Naive thymus-derived CD4-positive, alpha-beta T cell (primary cell): Measurements from ENCODE around the gene NAPG. TPM values are rescaled to one million over a fixed set of nuclear protein-coding genes. Genes with fewer than 3 reads are reported as not detected.

Experiments used
- ATAC-seq: fragments of 150-1000 bp; cut with Tn5 transposase; 2 replicates; pipeline ENCODE4 v1.10.0; 2021; ENCODE audit warnings: mild to moderate bottlenecking, moderate library complexity
- CTCF ChIA-PET: fragments of 350-600 bp; sonication (Branson Sonifier 250); formaldehyde crosslinking; loops from one replicate; lab custom pipeline; 2021; ENCODE audit warnings: antibody characterized with exemption; lab: Charles Lee
- POLR2A ChIA-PET: fragments of 350-600 bp; sonication (Branson Sonifier 250); formaldehyde crosslinking; loops from one replicate; lab custom pipeline; 2021; ENCODE audit warnings: antibody characterized with exemption, inconsistent platforms; lab: Charles Lee
- DNase-seq, 9 donors: peaks; one replicate each; pipeline versions ENCODE4 v3.0.0 to v3.0.0-alpha.2; 2020 to 2022; ENCODE audit warnings: mixed read lengths in 1 of 9
- H3K27ac ChIP-seq: one replicate; pipeline ENCODE4 v1.7.0; 2013; ENCODE audit warnings: mild to moderate bottlenecking, low read depth, low read length, moderate library complexity
- H3K27me3 ChIP-seq, 2 donors: one replicate each; pipeline ENCODE4 v1.7.0; 2013; ENCODE audit warnings: low read length in 2 of 2, mild to moderate bottlenecking in 2 of 2, moderate library complexity in 2 of 2; ENCODE audit not compliant: control insufficient read depth in 2 of 2, insufficient read depth in 2 of 2
- H3K36me3 ChIP-seq, 3 experiments: 1 replicate in 2 of 3; 2 replicates in 1 of 3; pipeline ENCODE4 v1.7.0; 2013; ENCODE audit warnings: low read length in 3 of 3, mild to moderate bottlenecking in 3 of 3, moderate library complexity in 1 of 3; ENCODE audit not compliant: insufficient read depth in 3 of 3, control insufficient read depth in 2 of 3
- H3K4me1 ChIP-seq, 2 donors: one replicate each; pipeline ENCODE4 v1.7.0; 2013; ENCODE audit warnings: low read length in 2 of 2, mild to moderate bottlenecking in 2 of 2, moderate library complexity in 1 of 2; ENCODE audit not compliant: control insufficient read depth in 2 of 2, insufficient read depth in 2 of 2
- H3K4me3 ChIP-seq: 2 replicates; pipeline ENCODE4 v1.7.0; 2013; ENCODE audit warnings: mild to moderate bottlenecking, low read length
- H3K9me3 ChIP-seq, 3 experiments: 1 replicate in 2 of 3; 2 replicates in 1 of 3; pipeline ENCODE4 v1.7.0; 2013; ENCODE audit warnings: low read length in 3 of 3; ENCODE audit not compliant: control insufficient read depth in 2 of 3
- H3K27ac Mint-ChIP-seq, 9 donors: one replicate each; pipeline ENCODE4 v1.8.0; 2020 to 2022; ENCODE audit warnings: mixed read lengths in 9 of 9, mild to moderate bottlenecking in 8 of 9, moderate library complexity in 5 of 9, inconsistent platforms in 2 of 9
- H3K27me3 Mint-ChIP-seq, 5 donors: one replicate each; pipeline ENCODE4 v1.8.0; 2021 to 2022; ENCODE audit warnings: mixed read lengths in 5 of 5, mild to moderate bottlenecking in 1 of 5
- H3K36me3 Mint-ChIP-seq, 5 donors: one replicate each; pipeline ENCODE4 v1.8.0; 2020 to 2022; ENCODE audit warnings: mixed read lengths in 5 of 5, mild to moderate bottlenecking in 3 of 5, inconsistent platforms in 1 of 5
- H3K4me1 Mint-ChIP-seq, 7 donors: one replicate each; pipeline ENCODE4 v1.8.0; 2020 to 2022; ENCODE audit warnings: mixed read lengths in 7 of 7, mild to moderate bottlenecking in 3 of 7, inconsistent platforms in 1 of 7
- H3K4me3 Mint-ChIP-seq, 10 donors: one replicate each; pipeline ENCODE4 v1.8.0; 2020 to 2022; ENCODE audit warnings: mild to moderate bottlenecking in 10 of 10, mixed read lengths in 10 of 10, moderate library complexity in 6 of 10, inconsistent platforms in 2 of 10
- H3K9me3 Mint-ChIP-seq, 11 donors: one replicate each; pipeline ENCODE4 v1.8.0; 2020 to 2022; ENCODE audit warnings: mixed read lengths in 11 of 11, mild to moderate bottlenecking in 4 of 11, inconsistent platforms in 1 of 11, moderate library complexity in 1 of 11
- intact Hi-C, 2 donors: fragments of 100-400 bp; cut with micrococcal nuclease; formaldehyde crosslinking; loops; one replicate each; pipeline ENCODE4 v1.15.1; 2023
- polyA plus RNA-seq, 2 donors: library from polyadenylated mRNA; unstranded; fragments of 300-500 nt; fragmentation: Illumina TruSeq; gene quantifications; one replicate each; pipeline ENCODE4 v1.2.3, GENCODE V29; 2021
- total RNA-seq, 6 experiments: library from RNA in 5 of 6; stranded (reverse) in 5 of 6; gene quantifications; 1 replicate in 5 of 6; 2 replicates in 1 of 6; pipeline ENCODE4 v1.2.3 and lab custom pipeline; 2021 to 2026

The NAPG gene
- total and polyA plus RNA-seq, 7 experiments from 2014 or later = 10.2 to 35.7 (median 29.9) TPM

DNA sequence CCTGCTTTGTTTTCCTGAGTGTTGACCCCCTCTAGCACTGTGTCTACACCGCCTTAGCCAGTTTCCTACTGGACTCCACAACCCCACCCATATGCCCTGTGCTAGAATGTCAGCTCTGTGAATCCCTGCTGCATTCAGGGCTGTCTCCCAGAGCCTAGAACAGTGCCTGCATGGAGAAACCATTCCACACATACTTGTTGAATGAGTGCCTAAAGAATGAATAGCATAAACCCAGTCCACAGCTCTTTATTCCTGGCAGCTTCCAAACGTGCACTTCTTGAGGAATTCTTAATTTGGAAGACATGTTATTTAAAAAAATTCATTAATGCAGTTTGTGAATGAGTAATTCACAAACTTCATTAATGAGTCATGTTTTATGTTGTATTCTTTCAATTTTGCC lies 6.5 kb upstream of the NAPG start:
- POLR2A ChIA-PET = no interaction called here
- Mint-ChIP-seq H3K27me3 (peaks cover 25 to 51% (median 30%) of the 10 kb centered on the region in 5 donors), H3K27ac (no peak overlapping the region), H3K4me1 (peaks cover 1 to 11% (median 5%) of the 10 kb centered on the region in 7 donors), H3K9me3 (peaks cover 0 to 4% (median 0%) of the 10 kb centered on the region in 11 donors), H3K4me3 (no peak overlapping the region), H3K36me3 (no peaks in the 10 kb centered on the region)
- peaks cover 0 to 3% of the 10 kb centered on the region in 2 donors for H3K27me3 ChIP-seq
- no peak overlapping the region for H3K4me3 ChIP-seq
- H3K9me3 ChIP-seq = no peaks in the 10 kb centered on the region
- intact Hi-C loops = no loop called here
- CTCF ChIA-PET = interaction anchor here (4.0 kb wide), 1 partner anchor 548 kb away, joined by 25 read pairs; no protein-coding TSS in a partner anchor
- H3K36me3 ChIP-seq = no peaks in the 10 kb centered on the region
- no peak overlapping the region for H3K27ac ChIP-seq
- no peaks in the 10 kb centered on the region for H3K4me1 ChIP-seq
- DNase-seq = no peak
- peak; percentile 18 for ATAC-seq

DNA sequence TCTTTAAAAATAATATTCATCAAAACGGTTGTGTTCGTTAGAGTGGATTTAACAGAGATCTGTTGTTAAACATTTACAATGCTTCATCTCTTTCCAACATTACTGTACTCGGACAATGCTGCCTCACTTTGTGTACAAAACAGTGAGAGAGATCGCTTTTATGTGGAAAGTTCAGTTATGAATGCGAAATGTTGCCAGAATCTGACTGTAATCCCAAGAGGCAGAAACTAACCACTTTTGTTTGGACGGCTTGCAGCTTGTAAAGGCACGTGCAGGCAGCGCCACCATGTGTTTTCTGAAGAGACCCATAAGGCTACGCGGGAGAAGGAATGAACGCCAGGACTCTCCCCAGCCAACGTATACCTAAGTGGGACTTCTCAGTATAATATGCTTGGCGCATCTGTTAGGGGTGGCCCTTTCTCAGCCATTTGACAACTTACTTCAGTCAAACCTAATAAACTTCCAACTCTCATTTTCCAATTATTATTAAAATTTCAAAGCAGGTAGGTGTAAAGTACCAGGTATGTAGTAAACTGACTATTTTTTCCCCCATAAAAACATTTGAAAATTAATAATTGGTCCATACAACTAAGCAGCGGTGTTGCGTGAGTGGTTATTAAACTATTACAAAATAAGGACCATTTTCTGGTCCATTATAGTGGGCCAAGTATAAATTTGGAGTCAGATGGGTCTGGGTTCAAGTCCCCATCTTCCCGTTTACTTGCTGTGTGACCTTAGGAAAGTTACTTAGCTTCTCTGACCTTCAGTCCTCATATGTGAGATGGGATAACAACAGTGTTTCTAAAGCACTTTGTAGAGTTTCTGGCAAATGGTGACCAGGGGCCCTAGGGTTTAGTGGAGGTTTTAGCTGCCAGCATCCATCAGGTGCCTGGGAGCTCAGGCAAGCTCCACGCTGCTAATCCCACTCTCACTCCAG lies 5.6 kb upstream of the NAPG start:
- peak; percentile 91 for ATAC-seq
- H3K36me3 Mint-ChIP-seq = no peaks in the 10 kb centered on the region

DNA sequence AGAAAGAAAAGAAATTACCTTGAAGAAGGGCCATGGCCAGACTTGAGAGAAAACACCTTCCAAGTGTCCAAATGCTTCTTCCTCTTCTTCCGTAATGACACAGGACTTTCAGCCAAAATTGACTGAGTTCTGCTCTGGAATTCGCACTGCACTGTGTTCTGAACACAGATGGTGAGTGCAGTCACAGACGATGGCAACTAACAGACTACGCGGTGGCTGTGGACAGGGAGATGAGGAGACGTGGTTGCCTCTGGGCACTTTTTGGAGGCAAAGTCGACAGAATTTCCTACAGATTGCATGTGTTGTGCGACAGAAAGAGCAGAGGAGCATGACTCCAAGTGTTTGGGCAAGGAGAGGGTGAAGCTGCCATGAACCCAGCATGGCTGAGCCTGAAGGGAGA lies 4.3 kb upstream of the NAPG start:
- ChIA-PET POLR2A (no interaction called here), CTCF (interaction anchor here (4.0 kb wide), 1 partner anchor 551 kb away, joined by 25 read pairs; no protein-coding TSS in a partner anchor)
- H3K27ac ChIP-seq = no peak overlapping the region
- H3K27me3 ChIP-seq = peaks cover 0 to 3% of the 10 kb centered on the region in 2 donors
- intact Hi-C loops = loop anchor here (2.0 to 10.0 kb wide), 4 partner anchors 397 to 1187 kb away; partner anchors contain the start of genes PPP4R1 (in 1 of the 2) and TWSG1 (in 1 of the 2)
- H3K4me1 ChIP-seq = peaks cover 2 to 3% of the 10 kb centered on the region in 2 donors
- Mint-ChIP-seq H3K4me3 (no peak overlapping the region), H3K4me1 (peaks cover 11 to 26% (median 20%) of the 10 kb centered on the region in 7 donors), H3K27ac (no peak overlapping the region), H3K9me3 (peaks cover 0 to 4% (median 0%) of the 10 kb centered on the region in 11 donors), H3K36me3 (peaks cover 0 to 3% (median 0%) of the 10 kb centered on the region in 5 donors), H3K27me3 (peaks cover 19 to 38% (median 20%) of the 10 kb centered on the region in 5 donors)
- H3K36me3 ChIP-seq = peaks cover 0 to 3% (median 0%) of the 10 kb centered on the region in 3 experiments
- ATAC-seq (no peak), DNase-seq (no peak)
- H3K4me3 ChIP-seq = no peak overlapping the region
- H3K9me3 ChIP-seq = no peaks in the 10 kb centered on the region

More for the DNA sequence above, 5.6 kb upstream of the NAPG start:
- intact Hi-C loops = loop anchor here (1.0 to 10.0 kb wide), 5 partner anchors 395 to 1185 kb away; partner anchors contain the start of genes PPP4R1 (in 1 of the 2) and TWSG1 (in 1 of the 2)
- POLR2A ChIA-PET = no interaction called here
- Histone ChIP-seq H3K36me3 (no peaks in the 10 kb centered on the region), H3K9me3 (no peaks in the 10 kb centered on the region), H3K27me3 (peaks cover 0 to 3% of the 10 kb centered on the region in 2 donors), H3K4me1 (peaks cover 0 to 2% of the 10 kb centered on the region in 2 donors), H3K4me3 (no peak overlapping the region), H3K27ac (no peak overlapping the region)
- CTCF ChIA-PET = interaction anchor here (0.7 to 4.0 kb wide), 2 partner anchors 32 to 549 kb away, joined by 3 to 25 read pairs; no protein-coding TSS in a partner anchor
- Mint-ChIP-seq H3K27ac (no peak overlapping the region), H3K27me3 (peaks cover 24 to 45% (median 28%) of the 10 kb centered on the region in 5 donors), H3K4me1 (peaks cover 10 to 19% (median 14%) of the 10 kb centered on the region in 7 donors), H3K9me3 (peaks cover 0 to 4% (median 0%) of the 10 kb centered on the region in 11 donors), H3K4me3 (peak overlapping the region in 1 of 10 donors; percentile 16)
- DNase-seq = peak; percentile 28 to 59 (median 47)

DNA sequence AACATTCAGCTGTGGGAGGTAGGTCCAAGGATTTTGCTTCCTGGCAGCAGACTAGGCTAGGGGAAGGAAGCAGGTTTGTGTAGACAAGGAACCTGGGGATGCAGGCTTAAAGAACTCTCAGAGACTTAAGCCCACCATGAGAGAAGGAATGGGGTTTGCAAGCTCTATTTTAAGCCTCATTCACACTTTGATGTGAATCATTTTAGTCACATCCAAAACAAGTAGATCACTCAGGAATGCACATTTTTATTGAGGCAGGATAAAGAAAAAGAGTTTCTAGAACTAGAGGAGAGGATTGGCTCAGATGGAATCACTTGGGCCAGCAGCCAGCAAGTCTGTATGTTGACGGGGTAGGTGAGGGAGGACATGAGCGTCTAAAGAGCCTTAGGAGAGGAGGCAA lies 3.3 kb upstream of the NAPG start:
- ATAC-seq (no peak), DNase-seq (no peak)
- intact Hi-C loops = loop anchor here in 1 of 2 donors (10.0 kb wide), 3 partner anchors 398 to 1188 kb away; partner anchors contain the start of genes PPP4R1 and TWSG1
- H3K27ac Mint-ChIP-seq = peak overlapping the region in 1 of 9 donors; percentile 43
- no peak overlapping the region for H3K4me3 ChIP-seq
- H3K36me3 Mint-ChIP-seq = peaks cover 0 to 3% (median 0%) of the 10 kb centered on the region in 5 donors
- peaks cover 4 to 8% of the 10 kb centered on the region in 2 donors for H3K4me1 ChIP-seq
- peaks cover 0 to 3% of the 10 kb centered on the region in 2 donors for H3K27me3 ChIP-seq
- H3K9me3 Mint-ChIP-seq = peaks cover 0 to 3% (median 0%) of the 10 kb centered on the region in 11 donors
- H3K36me3 ChIP-seq = peaks cover 0 to 3% (median 0%) of the 10 kb centered on the region in 3 experiments
- ChIA-PET CTCF (interaction anchor here (4.0 kb wide), 1 partner anchor 552 kb away, joined by 25 read pairs; no protein-coding TSS in a partner anchor), POLR2A (no interaction called here)
- no peaks in the 10 kb centered on the region for H3K9me3 ChIP-seq
- no peak overlapping the region for H3K27ac ChIP-seq
- H3K4me3 Mint-ChIP-seq = no peak overlapping the region
- H3K4me1 Mint-ChIP-seq = peaks cover 19 to 33% (median 29%) of the 10 kb centered on the region in 7 donors
- peaks cover 15 to 33% (median 15%) of the 10 kb centered on the region in 5 donors for H3K27me3 Mint-ChIP-seq

DNA sequence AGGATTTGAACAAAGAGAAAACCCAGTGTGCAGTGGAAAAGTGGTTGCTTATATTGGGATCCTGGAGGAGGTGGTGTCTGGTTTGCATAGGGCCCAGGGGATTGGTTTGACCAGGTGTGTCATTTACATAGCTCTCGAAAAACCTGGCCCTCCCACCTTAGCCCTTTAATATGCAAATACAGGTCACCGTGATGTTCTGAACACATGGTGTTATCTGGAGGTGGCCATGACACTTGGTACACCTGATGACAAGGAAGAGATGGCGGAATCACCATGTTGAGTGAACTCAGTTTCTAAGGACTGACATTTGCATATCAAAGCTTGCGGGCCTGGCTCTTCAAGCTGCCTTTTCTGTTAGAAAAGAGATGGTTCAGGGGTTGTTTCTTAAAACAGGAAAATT lies 2.3 kb upstream of the NAPG start:
- peaks cover 0 to 3% (median 0%) of the 10 kb centered on the region in 3 experiments for H3K36me3 ChIP-seq
- Mint-ChIP-seq H3K4me1 (peaks cover 28 to 42% (median 37%) of the 10 kb centered on the region in 7 donors), H3K4me3 (peak overlapping the region in 2 of 10 donors; percentile 4 to 19), H3K27me3 (peaks cover 10 to 26% (median 11%) of the 10 kb centered on the region in 5 donors), H3K9me3 (peaks cover 0 to 3% (median 0%) of the 10 kb centered on the region in 11 donors), H3K27ac (peak overlapping the region in 1 of 9 donors; percentile 56), H3K36me3 (peaks cover 0 to 3% (median 0%) of the 10 kb centered on the region in 5 donors)
- ATAC-seq (no peak), DNase-seq (no peak)
- H3K27ac ChIP-seq = no peak overlapping the region
- CTCF ChIA-PET = no interaction called here
- POLR2A ChIA-PET = no interaction called here
- H3K4me1 ChIP-seq = peaks cover 4 to 16% of the 10 kb centered on the region in 2 donors
- H3K4me3 ChIP-seq = no peak overlapping the region
- H3K9me3 ChIP-seq = no peaks in the 10 kb centered on the region
- no peaks in the 10 kb centered on the region for H3K27me3 ChIP-seq
- intact Hi-C loops = loop anchor here in 1 of 2 donors (10.0 kb wide), 3 partner anchors 399 to 1189 kb away; partner anchors contain the start of genes PPP4R1 and TWSG1
